GM12864 (cell line): Measurements from ENCODE around the gene KLHL6.
"Not testable (repeated sequence)": the region's sequence is repeated elsewhere in the genome, so short reads cannot be mapped to it uniquely, and the experiment has no call there.

ENCODE experiments used
- DNase-seq: peaks from one replicate; pipeline ENCODE4 v3.0.0-alpha.2; 2011; ENCODE audit warnings: low read depth
- H3K4me3 ChIP-seq: 2 replicates; pipeline ENCODE4 v1.5.1; 2011; ENCODE audit warnings: mild to moderate bottlenecking, low read depth, low read length, control low read depth
- CTCF ChIP-seq: IDR thresholded peaks from 2 replicates; pipeline ENCODE4 v1.5.1; 2011; ENCODE audit warnings: low read depth, mild to moderate bottlenecking, moderate library complexity, low read length, control low read depth, inconsistent platforms; ENCODE audit errors: missing control alignments

Gene KLHL6

DNA sequence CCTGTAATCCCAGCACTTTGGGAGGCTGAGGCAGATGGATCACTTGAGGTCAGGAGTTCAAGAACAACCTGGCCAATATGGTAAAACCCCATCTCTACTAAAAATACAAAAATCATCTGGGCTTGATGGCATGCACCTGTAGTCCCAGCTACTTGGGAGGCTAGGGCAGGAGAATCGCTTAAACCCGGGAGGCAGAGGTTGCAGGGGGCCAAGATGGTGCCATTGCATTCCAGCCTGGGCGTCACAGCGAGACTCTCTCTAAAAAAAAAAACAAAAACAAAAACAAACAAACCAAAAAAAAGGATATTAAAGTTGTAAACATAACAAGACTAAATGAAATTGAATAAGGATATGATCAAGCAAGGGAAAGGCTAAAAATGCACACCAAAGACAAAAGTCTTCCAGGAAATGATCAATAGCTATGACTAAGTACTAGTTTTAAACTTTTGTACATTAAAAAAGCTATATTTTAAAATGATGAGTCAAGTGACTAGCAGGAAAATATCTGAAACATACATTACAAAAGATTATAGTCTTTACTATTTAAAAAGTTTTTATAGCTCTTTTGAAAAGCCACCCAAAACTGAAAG is 28.6 kb downstream of the KLHL6 start:
- no peak for DNase-seq
- no peak overlapping the region for H3K4me3 ChIP-seq
- TF ChIP-seq CTCF: no peak

GRCh38 chr3:183524476-183524875 is 31.0 kb downstream of the KLHL6 start:
- no peak for TF ChIP-seq CTCF
- DNase-seq: no peak
- H3K4me3 ChIP-seq: no peak overlapping the region

DNA sequence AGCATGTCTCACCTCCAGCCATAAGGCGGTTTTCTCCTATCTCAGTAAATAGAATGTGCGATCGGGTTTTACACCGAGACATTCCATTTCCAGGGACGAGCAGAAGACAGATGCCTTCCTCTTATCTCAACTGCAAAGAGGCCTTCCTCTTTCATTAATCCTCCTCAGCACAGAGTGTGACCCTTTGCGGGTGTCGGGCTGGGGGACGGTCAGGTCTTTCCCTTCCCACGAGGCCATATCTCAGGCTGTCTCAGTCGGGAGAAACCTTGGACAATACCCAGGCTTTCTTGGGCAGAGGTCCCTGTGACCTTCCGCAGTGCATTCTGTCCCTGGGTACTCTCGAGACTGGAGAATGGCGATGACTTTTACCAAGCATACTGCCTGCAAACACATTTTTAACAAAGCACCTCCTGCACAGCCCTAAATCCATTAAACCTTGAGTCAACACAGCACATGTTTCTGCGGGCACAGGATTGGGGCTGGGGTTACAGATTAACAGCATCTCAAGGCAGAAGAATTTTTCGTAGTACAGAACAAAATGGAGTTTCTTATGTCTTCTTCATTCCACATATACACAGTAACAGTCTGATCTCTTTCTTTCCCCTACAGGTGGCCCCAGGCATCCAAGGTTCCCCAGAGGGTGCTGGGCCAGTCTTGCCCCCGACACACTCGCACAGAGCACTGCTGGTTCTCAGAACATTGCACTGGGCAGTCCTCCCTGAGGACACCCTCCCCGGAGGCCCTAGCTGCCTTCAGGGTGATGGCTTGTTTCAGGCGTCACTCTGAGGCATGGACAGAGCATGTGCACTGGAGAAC is 34.6 kb downstream of the KLHL6 start:
- H3K4me3 ChIP-seq, DNase-seq: not testable (repeated sequence)

DNA sequence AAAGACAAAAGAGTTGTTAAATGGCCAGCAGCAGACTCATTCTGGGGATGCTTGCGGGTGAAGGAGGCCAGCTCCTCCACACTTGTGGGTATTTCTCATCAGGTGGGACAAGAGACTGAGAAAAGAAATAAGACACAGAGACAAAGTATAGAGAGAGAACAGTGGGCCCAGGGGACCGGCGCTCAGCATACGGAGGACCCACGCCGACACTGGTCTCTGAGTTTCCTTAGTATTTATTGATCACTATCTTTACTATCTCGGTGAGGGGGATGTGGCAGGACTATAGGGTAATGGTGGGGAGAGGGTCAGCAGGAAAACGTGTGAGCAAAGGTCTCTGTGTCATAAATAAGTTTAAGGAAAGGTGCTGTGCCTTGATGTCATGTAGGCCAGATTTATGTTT is 35.2 kb downstream of the KLHL6 start:
- H3K4me3 ChIP-seq, DNase-seq: not testable (repeated sequence)

GRCh38 chr3:183519891-183520290 is 35.6 kb downstream of the KLHL6 start:
- no peak for TF ChIP-seq CTCF
- no peak overlapping the region for H3K4me3 ChIP-seq
- DNase-seq: no peak

GRCh38 chr3:183518491-183519251 is 36.8 kb downstream of the KLHL6 start:
- TF ChIP-seq CTCF: no peak
- H3K4me3 ChIP-seq: no peak overlapping the region
- no peak for DNase-seq

DNA sequence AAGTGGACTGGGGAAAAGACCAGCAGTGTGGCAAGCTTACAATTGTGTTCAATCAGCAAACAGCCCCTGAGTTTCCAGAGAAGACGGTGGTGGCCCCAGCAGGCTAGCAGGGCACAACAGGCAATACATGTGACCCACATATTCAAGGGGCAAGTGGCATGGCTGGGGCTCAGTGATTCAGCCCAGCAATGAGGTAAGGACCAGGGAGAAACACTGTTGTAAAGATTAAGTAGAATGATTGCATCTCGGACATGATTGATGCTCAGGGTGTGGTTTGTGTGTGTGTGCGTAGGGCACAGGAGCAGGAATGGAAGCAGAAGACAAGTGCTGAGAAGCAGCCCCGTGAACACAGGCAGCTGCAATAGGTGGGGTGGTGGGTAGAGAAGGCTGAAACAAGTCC is 37.9 kb downstream of the KLHL6 start:
- no peak for DNase-seq
- no peak for TF ChIP-seq CTCF
- no peak overlapping the region for H3K4me3 ChIP-seq
